ENCODE results near the gene CENPU.

The CENPU gene

GRCh38 chr4:184752496-184753275, 18.8 kb upstream of the CENPU start (continued):
- TF ChIP-seq ZNF513 (tag by site-specific recombination; IDR thresholded peaks at IDR 0.05) = no peak

GRCh38 chr4:184751585-184751956, 17.7 kb upstream of the CENPU start:
- Histone ChIP-seq H3K4me3 (ENCODE audit: low read depth, low read length) (no peak overlapping the region), H3K9me3 (ENCODE audit: control insufficient read depth, insufficient read depth, low read depth, low read length) (no peaks in the 10 kb centered on the region), H3K27ac (ENCODE audit: extremely low read depth, low read depth, low read length) (no peak overlapping the region), H3K4me1 (ENCODE audit: control insufficient read depth, insufficient read depth, low read length) (no peaks in the 10 kb centered on the region), H3K36me3 (ENCODE audit: control insufficient read depth in 2 of 2, insufficient read depth in 1 of 2, low read length in 2 of 2) (peaks cover 0 to 11% of the 10 kb centered on the region in 2 experiments; a peak in 1 of 3 replicates)
- CTCF ChIA-PET = no interaction called here
- TF ChIP-seq, protein P1, sequence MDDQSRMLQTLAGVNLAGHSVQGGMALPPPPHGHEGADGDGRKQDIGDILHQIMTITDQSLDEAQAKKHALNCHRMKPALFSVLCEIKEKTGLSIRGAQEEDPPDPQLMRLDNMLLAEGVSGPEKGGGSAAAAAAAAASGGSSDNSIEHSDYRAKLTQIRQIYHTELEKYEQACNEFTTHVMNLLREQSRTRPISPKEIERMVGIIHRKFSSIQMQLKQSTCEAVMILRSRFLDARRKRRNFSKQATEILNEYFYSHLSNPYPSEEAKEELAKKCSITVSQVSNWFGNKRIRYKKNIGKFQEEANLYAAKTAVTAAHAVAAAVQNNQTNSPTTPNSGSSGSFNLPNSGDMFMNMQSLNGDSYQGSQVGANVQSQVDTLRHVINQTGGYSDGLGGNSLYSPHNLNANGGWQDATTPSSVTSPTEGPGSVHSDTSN (CRISPR knock-in tag; IDR thresholded peaks at IDR 0.05) = no peak
- TF ChIP-seq, protein P2, sequence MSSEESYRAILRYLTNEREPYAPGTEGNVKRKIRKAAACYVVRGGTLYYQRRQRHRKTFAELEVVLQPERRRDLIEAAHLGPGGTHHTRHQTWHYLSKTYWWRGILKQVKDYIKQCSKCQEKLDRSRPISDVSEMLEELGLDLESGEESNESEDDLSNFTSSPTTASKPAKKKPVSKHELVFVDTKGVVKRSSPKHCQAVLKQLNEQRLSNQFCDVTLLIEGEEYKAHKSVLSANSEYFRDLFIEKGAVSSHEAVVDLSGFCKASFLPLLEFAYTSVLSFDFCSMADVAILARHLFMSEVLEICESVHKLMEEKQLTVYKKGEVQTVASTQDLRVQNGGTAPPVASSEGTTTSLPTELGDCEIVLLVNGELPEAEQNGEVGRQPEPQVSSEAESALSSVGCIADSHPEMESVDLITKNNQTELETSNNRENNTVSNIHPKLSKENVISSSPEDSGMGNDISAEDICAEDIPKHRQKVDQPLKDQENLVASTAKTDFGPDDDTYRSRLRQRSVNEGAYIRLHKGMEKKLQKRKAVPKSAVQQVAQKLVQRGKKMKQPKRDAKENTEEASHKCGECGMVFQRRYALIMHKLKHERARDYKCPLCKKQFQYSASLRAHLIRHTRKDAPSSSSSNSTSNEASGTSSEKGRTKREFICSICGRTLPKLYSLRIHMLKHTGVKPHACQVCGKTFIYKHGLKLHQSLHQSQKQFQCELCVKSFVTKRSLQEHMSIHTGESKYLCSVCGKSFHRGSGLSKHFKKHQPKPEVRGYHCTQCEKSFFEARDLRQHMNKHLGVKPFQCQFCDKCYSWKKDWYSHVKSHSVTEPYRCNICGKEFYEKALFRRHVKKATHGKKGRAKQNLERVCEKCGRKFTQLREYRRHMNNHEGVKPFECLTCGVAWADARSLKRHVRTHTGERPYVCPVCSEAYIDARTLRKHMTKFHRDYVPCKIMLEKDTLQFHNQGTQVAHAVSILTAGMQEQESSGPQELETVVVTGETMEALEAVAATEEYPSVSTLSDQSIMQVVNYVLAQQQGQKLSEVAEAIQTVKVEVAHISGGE (tag by site-specific recombination; conservative IDR thresholded peaks at IDR 0.05; ENCODE audit: low read depth) = no peak
- no peak for TF ChIP-seq ZNF560 (tag by site-specific recombination; IDR thresholded peaks at IDR 0.05; ENCODE audit: borderline replicate concordance)
- POLR2A ChIA-PET = interaction anchor here (0.6 kb wide), 1 partner anchor 18 kb away, joined by 3 read pairs; the partner anchor contains the start of gene CENPU

DNA sequence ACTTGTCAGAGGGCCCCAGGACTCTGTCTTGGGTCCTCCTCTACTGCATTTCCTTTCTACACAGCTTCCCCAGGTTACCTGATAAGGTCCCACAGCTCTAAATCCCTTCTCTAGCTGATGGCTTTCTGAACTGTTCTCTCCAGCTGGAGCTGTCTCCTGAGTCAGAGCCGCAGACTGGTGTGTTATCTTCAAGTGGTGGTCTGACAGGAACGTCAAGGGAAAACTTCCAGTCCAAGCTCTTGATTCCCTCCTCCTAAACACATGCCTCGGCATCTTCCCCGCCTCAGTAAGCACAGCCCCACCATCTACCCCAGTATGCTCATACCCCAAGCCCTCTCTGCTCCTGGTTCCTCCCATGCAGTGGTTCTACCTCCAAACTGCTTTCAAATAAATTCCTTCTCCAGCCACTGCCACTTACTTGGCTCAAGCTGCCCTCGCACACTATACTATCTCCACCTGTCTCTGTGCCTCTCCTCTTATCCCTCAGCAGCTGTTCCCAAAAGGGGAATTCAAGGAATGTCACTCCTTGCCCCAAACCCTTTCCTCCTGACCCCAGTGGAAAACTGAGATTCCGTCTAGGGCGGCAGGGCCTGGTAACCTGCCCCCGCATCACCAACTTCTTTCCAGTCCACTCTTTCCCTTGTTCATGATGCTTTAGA, 17.2 kb upstream of the CENPU start:
- Histone ChIP-seq H3K9me3 (ENCODE audit: control insufficient read depth, insufficient read depth, low read depth, low read length) (no peaks in the 10 kb centered on the region), H3K4me3 (ENCODE audit: low read depth, low read length) (no peak overlapping the region), H3K36me3 (ENCODE audit: control insufficient read depth in 2 of 2, insufficient read depth in 1 of 2, low read length in 2 of 2) (peaks cover 0 to 6% of the 10 kb centered on the region in 2 experiments; a peak in 1 of 3 replicates), H3K27ac (ENCODE audit: extremely low read depth, low read depth, low read length) (no peak overlapping the region), H3K4me1 (ENCODE audit: control insufficient read depth, insufficient read depth, low read length) (no peaks in the 10 kb centered on the region)
- CTCF ChIA-PET = no interaction called here
- POLR2A ChIA-PET = interaction anchor here (0.6 kb wide), 1 partner anchor 17 kb away, joined by 3 read pairs; the partner anchor contains the start of gene CENPU
- TF ChIP-seq ZNF140 (tag by site-specific recombination; IDR thresholded peaks at IDR 0.05) = no peak
- peak; percentile 19; the same call in 1 of the 2 replicates for TF ChIP-seq ZBTB20 (tag by site-specific recombination; IDR thresholded peaks at IDR 0.05)

DNA sequence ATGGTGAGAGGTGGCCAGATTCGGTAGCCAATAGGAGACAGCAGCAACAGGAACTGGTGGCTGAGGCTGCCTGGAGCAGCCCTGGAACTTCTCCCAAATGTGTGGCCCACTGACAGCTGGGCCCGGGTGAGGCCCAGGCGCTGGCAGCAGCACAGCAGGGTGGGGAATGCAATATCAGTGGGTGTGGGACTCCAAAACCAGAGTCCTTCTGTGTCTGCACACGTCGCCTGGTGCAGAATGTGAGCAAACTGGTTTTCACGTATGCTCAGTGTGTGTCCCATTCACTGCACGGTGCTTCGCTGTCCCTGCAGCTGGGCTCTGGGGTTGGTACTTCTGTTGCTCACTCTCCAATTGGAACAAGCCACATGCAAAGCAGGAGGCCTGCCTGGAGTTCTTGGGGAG, 14.4 kb upstream of the CENPU start:
- ChIA-PET POLR2A (no interaction called here), CTCF (interaction anchor here (0.7 kb wide), 1 partner anchor 436 kb away, joined by 3 read pairs; no protein-coding TSS in a partner anchor)
- TF ChIP-seq ZEB2 (tag by site-specific recombination; IDR thresholded peaks at IDR 0.05) (no peak), ZIC2 (tag by site-specific recombination; IDR thresholded peaks at IDR 0.05) (0 out of 2 replicates have a peak, but pooled peaks have one; percentile 11), ZNF266 (tag by site-specific recombination; IDR thresholded peaks at IDR 0.05; ENCODE audit: low read depth) (no peak)

More for the DNA sequence above, 14.4 kb upstream of the CENPU start:
- H3K4me3 ChIP-seq (ENCODE audit: low read depth, low read length) = no peak overlapping the region
- no peaks in the 10 kb centered on the region for H3K36me3 ChIP-seq (ENCODE audit: control insufficient read depth in 2 of 2, insufficient read depth in 1 of 2, low read length in 2 of 2)
- no peaks in the 10 kb centered on the region for H3K9me3 ChIP-seq (ENCODE audit: control insufficient read depth, insufficient read depth, low read depth, low read length)
- H3K4me1 ChIP-seq (ENCODE audit: control insufficient read depth, insufficient read depth, low read length) = no peaks in the 10 kb centered on the region
- no peak overlapping the region for H3K27ac ChIP-seq (ENCODE audit: extremely low read depth, low read depth, low read length)

Measured in HEK293 (cell line).